COLO829 (cell line): ENCODE data around the gene MARF1.
"Not testable (repeated sequence)": the region's sequence is repeated elsewhere in the genome, so short reads cannot be mapped to it uniquely, and the experiment has no call there.

Experiments
- DNase-seq: peaks from one replicate; pipeline ENCODE4 v3.0.0; 2012; ENCODE audit warnings: low spot score

Gene MARF1

DNA sequence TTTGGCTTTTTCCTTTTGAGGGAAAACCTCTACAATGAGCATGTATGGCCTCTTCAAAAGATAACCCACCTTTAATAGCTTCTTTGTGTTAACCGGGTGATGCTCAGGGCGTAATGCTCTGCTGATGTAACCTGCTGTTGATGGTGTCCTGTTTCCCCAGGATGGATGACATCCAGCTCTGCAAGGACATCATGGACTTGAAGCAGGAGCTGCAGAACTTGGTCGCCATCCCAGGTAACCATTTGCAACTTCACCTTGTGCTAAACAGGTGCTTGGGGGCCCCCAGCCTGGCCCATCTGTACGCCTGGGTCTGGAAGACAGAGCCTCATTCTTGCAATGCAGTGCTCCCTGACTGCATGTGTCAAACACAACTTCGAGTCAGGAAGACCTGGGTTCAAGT is 75.1 kb downstream of the MARF1 start:
- no peak for DNase-seq

DNA sequence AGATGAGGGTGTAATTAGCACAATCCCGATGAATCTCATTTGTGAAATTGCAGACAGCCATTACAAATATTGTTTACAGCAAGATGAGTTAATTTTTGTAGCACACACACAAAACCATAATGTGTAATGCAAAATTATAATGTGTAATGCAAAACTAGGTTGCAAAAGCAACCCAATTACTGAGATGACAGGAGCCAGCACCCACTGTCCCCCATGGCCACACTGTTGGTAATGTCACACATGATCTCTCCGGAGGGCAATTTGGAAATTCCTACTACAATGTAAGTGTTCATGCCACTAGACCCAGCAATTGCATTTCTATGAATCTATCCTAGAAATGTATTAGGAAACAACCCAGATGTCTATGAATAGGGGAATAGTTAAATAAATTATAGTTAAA is 76.9 kb downstream of the MARF1 start:
- no peak for DNase-seq

DNA sequence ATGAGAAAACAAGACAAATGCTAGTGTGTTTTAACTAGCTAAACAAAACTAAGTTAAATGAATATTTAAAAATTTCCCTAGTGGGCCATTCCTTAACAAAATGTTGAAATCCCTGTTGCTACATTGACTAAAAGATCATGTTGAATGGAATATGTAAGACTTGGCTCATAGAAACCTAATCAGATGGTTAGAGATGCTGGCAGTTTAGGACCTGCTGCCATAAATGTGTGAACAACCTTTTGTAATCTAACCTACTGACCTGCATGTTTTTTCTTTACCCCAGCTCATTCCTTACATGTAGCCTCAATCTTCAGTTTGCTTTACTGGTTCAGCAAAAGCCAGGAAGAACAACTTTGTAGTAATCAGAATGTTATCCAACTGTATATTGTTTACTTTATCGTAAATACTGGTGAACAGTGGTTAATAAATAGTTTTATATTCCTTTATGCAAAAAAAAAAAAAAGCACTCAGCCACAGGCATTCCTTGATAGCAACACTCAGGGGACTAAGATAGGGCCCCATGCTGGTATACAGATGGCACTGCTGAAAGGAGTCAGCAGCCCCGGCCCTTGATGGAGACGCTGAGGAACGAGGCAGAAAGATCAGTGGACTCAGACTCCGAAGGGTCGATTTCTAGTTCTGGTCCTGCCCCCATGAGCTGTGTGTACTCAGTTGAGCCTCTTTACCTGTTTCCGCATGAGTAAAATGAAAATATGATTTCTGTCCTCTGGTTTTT is 78.2 kb downstream of the MARF1 start:
- DNase-seq, result no peak

DNA sequence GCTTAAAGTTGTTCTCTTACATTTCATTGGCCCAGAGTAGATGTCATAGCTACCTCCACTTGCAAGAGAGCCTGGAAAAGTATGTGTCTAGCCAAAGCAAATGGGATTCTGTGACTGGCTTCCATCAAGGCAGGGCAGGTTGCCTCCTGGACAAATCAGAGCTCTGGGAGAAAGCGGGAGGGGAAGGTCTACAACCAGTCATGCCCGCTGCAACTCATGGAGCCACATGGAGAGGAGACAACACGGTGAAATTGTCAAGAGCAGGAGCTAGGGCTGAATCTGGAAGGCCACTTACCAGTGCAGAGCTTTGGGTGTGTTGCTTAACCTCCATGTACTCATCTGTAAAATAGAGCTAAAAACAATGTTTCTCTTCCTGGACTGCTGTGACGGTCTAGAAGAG is 83.8 kb downstream of the MARF1 start:
- DNase-seq, result no peak

DNA sequence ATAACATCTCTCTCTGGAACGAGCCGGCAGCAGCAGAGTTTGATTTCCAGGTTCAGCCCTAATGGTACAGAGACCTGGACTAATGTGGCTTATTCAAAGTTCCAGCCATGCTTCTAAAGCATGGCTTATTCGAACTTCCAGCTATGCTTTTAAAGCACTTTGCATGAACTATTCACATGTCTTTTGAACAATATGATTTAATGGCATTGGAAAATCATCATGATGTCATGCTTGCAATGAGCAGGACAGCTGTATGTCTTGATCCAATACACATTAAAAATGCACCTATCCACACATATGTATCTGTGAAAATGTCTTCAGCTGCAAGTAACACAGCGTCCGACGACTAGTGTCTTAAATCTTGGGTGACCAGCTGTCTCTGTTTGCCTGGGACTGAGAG is 85.7 kb downstream of the MARF1 start:
- no peak for DNase-seq

DNA sequence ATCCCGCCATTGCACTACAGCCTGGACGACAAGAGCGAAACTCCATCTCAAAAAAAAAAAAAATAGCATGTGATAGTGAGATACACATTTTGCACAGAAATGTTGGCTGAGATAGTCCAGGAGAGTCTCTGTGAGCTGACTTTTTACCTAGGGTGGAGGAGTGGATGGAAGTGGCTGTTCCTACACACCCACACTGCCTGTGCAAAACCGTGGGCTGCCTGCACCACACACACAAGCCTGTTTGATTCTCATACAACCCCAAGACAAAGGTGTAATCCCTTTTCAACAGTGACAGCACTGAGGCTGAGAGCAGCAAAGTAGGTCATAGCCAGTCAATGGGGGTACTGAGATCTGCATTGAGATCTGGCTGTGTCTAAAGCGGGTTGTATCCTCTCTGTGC is 86.8 kb downstream of the MARF1 start:
- DNase-seq, result no peak

DNA sequence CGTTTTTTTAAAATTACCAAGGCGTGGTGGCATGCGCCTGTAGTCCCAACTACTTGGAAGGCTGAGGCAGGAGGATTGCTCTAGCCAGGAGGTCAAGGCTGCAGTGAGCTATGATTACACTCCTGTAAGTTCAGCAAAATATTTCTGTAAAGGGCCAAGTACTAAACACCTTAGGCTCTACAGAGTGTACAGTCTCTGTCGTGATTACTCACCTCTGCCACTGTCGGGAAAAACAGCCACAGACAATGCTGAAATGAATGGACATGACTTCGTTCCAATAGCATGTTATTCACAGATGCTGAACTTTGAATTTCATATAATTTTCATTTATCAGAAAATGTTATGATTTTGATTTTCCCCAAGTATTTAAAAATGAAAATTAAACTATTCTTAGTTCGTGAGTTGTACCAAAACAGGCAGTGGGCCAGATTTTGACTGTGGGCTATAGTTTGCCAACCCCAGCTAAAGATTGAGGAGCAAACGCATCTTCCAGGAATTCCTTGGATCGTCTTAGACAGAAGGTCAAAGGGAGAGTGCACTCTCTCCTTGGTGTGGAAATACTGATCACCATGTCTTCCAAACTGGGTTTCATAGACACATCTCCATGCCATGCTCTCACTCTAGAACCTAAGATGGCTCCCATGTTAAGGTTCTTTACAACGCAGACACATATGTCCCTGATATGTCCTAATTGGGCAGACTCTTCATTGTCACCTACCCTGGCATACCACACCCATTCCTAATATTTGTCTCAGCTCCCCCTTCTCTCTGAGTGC is 89.5 kb downstream of the MARF1 start:
- no peak for DNase-seq

DNA sequence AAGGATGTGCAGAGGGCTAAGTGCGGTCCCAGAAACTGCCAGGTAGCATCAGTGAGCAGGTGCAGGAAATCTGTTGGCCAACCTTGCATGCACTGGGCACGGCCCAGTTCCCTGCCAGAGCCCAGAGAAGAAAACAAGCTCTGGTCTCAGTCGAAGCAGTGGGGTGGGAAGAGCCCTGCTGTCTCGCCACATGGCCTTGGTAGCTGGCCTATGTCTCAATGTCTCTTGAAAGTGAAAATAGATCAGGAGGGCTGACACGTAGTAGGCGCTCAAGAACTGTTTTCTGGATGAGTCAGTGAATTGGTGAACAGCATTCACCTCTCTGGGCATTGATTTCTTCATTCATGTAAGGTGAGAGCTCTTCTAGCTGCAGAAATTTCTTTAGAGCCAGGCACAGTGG is 90.4 kb downstream of the MARF1 start:
- DNase-seq, result no peak

DNA sequence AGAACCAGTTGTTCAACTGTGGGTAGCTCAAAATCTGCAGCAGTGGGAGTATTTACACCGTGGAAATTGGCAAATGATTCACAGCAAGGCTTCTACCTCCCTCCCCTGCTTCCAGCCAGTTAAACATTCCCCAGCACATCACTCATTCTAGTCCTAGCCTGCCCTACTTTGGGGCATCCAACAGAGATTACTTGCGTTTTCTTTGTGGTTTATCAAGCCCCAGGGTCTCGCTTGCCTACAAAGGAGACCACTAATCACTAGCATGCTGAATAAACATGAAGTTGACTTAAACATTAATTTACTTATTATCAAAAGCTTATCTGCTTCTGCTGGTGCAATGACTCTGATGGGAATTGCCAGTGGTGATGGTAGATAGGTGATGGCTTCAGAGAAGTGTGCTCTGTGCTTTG is 94.5 kb downstream of the MARF1 start:
- no peak for DNase-seq

DNA sequence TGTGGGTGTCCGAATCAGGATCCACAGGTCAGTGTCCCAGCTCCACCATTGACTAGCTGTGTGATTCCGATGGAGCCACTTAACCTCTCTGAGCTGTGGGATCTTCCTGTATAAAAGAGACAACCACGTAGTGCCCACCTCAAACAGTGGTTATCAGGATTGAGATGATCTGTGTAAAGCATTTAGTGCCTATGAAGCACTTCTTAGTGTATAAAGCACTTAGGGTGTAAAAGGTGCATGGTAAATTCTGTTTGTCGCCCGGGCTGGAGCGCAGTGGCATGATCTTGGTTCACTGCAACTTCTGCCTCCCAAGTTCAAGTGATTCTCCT is 95.2 kb downstream of the MARF1 start:
- DNase-seq, result no peak

DNA sequence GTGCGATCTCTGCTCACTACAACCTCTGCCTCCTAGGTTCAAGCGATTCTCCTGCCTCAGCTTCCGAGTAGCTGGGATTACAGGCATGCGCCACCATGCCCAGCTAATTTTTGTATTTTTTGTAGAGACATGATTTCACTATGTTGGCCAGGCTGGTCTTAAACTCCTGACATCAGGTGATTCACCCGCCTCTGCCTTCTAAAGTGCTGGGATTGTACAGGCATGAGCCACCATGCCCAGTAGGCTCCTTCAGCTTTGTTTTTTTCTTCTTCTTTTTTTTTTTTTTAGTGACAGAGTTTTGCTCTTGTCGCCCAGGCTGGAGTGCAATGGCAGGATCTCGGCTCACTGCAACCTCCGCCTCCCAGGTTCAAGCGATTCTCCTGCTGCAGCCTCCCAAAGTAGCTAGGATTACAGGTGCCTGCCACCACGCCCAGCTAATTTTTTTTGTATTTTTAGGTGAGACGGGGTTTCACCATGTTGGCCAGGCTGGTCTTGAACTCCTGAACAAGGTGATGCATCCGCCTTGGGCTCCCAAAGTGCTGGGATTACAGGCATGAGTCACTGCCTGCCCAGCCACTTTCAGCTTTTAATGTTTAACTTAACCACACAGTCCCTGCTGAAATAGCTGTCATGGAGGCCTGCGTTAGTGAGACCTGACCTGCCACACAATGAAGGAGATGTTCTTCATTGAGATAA is 95.7 kb downstream of the MARF1 start:
- not testable (repeated sequence) for DNase-seq

DNA sequence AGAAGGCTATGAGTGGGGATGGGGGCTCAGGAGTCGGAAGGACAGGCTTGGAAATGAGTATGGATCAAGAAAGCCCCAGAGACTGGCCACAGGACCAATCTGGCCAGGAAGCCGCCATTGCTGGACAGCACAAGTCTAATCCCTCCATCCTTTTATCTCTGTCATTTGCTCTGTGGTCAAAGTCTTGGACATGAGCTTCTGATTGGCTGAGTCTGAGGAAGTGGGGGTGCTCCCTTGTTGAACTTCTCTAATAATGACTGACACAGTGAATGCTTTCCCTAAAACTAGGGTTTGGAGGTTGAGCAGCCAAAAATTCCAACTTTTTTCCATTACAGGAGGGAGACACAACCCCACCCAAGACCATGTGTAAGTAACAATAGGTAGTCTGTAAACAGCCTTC is 97.4 kb downstream of the MARF1 start:
- no peak for DNase-seq

DNA sequence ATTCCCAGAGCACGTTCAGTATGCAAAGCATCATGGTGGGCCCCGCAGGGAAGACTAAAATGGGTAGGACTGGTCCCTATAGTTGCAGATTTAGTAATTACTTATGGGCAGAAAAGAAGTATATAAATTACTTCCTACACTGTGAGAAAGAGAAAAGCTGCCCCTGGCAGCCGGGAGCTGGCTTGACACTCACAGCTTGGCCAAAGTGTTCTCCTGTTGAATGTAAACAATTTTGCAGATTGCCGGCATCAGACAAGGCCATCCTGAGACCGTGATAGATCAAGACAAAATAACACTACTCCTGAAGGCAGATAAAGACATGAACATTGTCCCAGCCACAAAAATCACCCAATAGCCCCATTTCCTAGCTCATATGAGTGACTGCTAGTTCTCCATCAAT is 98.5 kb downstream of the MARF1 start:
- DNase-seq, result no peak
